Activated CD4-positive, alpha-beta T cell treated with anti-CD3 and anti-CD28 coated beads, Interleukin-2, amount 50 U/mL, for 24 hours (primary cell): ENCODE measurements around the gene NUDT6.

ENCODE experiments used
- DNase-seq, 2 donors: peaks; one replicate each; pipeline ENCODE4 v3.0.0-alpha.2; 2020; ENCODE audit warnings: low read depth in 1 of 2, low spot score in 1 of 2

Gene NUDT6

DNA sequence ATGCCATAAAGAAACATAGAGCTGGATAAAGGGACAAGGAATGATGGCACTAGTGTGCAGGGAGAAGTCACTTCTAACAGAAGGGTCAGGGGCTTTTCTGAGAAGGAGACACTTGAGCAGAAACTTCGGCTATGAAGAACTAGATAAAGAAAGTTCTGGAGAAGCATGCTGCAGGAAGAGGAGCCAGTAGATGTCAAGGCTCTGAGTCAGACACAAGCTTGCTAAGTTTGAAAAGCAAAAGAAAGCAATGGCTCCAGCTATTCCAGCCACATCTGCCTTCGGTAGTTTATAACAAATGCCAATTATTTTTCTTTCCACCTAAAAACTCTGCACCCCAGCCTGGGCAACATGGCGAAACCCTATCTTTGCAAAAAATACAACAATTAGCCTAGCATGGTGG is 7.5 kb downstream of the NUDT6 start:
- DNase-seq = no peak

DNA sequence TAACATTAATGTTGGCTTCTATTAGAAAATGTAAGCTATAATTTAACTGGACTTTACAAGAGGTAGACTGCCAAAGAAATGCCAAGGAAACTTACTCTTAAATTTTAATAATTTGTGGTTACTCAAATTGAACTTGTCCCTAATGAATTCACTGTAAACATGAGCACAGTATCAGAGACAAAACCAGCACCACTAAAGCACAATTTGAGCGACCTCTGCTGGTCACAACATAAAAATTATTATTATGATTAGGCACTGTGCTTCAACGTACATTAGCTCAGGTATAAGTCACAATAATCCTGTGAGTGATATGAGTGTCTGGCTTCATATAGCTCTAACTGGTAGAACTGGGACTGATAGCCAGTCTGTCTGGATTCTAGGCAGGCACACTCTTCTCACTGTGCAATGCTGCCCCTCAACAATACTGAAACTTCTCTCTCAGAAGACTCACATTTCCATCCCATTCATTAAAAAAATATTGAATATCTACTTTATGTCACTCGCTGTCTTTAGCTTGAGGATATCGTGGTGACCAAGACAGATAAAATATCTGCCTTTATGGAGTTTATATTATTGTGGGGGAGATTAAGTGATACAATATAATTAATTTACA is 8.0 kb downstream of the NUDT6 start:
- no peak for DNase-seq

GRCh38 chr4:122912810-122913575 is 9.4 kb downstream of the NUDT6 start:
- no peak for DNase-seq

DNA sequence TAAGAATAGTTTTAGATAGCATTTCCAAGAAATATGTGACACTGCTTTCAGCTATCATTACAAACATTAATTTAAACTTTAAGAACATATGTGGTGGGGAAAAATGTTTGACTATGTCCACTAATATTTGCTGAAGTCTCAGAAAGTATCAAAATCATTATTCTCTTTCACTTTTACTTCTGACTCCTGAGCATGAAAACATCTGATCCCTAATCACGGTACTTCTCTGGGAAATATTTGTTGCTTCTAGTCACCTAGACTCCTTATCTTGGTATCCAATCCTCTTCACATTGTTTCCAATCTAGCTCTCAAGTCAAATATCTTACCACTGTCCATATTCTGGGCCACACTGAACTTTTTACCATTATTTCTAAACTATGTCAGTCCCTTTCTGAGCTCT is 10.8 kb downstream of the NUDT6 start:
- no peak for DNase-seq

DNA sequence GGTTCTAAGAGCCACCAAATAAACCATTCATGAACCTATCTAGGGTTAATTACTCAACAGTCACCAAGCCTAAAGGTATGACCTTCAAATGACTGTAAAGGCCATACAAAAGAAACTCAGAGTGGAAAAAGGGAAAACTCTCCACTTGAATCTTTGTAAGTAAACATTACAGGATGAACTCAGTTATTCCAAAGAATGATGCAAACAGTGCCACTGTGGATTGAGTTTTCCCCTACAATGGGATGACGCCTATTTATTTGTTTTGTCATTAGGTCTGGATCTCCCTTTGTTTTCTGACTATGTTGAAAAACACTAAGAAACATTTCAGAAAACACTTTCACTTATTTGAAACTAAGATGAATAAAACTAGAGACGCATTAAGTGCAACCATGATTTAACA is 12.7 kb downstream of the NUDT6 start:
- no peak for DNase-seq

GRCh38 chr4:122908223-122908622 is 14.2 kb downstream of the NUDT6 start:
- no peak for DNase-seq

DNA sequence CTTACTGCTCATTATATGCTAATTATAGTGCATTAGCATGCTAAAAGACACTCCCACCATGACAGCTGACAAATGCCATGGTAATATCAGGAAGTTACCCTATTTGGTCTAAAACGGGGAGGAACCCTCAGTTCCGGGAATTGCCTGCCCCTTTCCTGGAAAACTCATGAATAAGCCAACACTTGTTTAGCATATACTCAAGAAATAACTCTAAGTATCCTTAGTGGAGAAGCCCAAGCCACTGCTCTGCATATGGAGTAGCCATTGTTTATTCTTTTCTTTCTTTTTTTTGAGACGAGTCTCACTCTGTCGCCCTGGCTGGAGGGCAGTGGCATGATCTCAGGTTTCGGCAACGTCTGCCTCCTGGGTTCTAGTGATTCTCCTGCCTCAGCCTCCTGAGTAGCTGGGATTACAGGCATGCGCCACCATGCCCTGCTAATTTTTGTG is 15.5 kb downstream of the NUDT6 start:
- DNase-seq = no peak

- no peak for DNase-seq
Measured at GRCh38 chr4:122903766-122904288, 18.6 kb downstream of the NUDT6 start.

- no peak for DNase-seq
Measured at GRCh38 chr4:122901247-122902010, 21.0 kb downstream of the NUDT6 start.

GRCh38 chr4:122900314-122900713 is 22.1 kb downstream of the NUDT6 start:
- DNase-seq = no peak

- no peak for DNase-seq
Measured at GRCh38 chr4:122899682-122900081, 22.7 kb downstream of the NUDT6 start.

- no peak for DNase-seq
Measured at GRCh38 chr4:122898370-122899150, 23.8 kb downstream of the NUDT6 start.

DNA sequence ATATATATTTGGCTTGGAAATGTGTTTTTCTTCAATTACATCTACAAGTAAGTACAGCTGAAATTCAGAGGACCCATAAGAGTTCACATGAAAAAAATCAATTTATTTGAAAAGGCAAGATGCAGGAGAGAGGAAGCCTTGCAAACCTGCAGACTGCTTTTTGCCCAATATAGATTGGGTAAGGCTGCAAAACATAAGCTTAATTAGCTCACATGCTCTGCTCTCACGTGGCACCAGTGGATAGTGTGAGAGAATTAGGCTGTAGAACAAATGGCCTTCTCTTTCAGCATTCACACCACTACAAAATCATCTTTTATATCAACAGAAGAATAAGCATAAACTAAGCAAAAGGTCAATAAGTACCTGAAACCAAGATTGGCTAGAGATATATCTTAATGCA is 26.1 kb downstream of the NUDT6 start:
- DNase-seq = no peak

DNA sequence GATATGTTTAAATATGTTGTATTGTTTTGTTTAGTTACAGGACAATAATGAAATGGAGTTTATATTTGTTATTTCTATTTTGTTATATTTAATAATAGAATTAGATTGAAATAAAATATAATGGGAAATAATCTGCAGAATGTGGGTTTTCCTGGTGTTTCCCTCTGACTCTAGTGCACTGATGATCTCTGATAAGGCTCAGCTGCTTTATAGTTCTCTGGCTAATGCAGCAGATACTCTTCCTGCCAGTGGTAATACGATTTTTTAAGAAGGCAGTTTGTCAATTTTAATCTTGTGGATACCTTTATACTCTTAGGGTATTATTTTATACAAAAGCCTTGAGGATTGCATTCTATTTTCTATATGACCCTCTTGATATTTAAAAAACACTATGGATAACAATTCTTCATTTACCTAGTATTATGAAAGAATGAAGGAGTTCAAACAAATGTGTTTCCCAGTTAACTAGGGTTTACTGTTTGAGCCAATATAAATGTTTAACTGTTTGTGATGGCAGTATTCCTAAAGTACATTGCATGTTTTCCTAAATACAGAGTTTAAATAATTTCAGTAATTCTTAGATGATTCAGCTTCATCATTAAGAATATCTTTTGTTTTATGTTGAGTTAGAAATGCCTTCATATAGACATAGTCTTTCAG is 26.9 kb downstream of the NUDT6 start:
- DNase-seq = no peak

- no peak for DNase-seq
Measured at GRCh38 chr4:122894827-122895226, 27.6 kb downstream of the NUDT6 start.

- no peak for DNase-seq
Measured at GRCh38 chr4:122890147-122890795, 32.1 kb downstream of the NUDT6 start.

DNA sequence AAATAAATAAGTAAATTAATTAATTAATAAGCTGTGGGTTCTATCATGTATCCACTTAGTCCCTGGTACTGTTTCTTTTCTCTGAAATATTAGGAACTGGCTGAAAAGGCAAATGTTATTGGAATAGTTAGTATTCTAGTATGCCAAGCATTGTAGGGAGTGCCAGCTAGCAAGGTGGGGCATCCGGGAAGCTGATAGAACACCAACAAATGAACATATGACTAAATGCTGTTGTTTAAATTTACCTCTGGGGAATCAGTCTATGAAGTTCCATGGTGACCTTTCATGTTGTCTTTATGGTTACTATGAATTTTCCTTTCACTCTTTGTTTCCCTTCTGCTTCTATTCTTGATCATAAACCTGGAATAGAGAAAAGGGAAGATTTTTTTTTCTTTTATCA is 32.7 kb downstream of the NUDT6 start:
- DNase-seq = no peak

GRCh38 chr4:122884499-122884898 is 37.9 kb downstream of the NUDT6 start:
- no peak for DNase-seq

- DNase-seq = no peak
Measured at GRCh38 chr4:122882857-122883735, 39.3 kb downstream of the NUDT6 start.
